Endothelial cell of umbilical vein (primary cell): Measurements from ENCODE around the gene SDR9C7. TPM values are rescaled to one million over a fixed set of nuclear protein-coding genes. Genes with fewer than 3 reads are reported as not detected.

Source experiments
- BruUV-seq: library from RNA; stranded (reverse); fragments of 400-500 nt; replicated peaks from 2 replicates; lab custom pipeline; 2021; lab: Mats Ljungman, UMichigan
- CTCF ChIA-PET: fragments of 300-600, 350-600 bp; sonication (Branson Sonifier 250); formaldehyde crosslinking; loops from one replicate; lab custom pipeline; 2021; ENCODE audit warnings: antibody characterized with exemption, inconsistent platforms; lab: Charles Lee
- POLR2A ChIA-PET: fragments of 300-600, 350-600 bp; sonication (Branson Sonifier 250); formaldehyde crosslinking; loops from one replicate; lab custom pipeline; 2021; ENCODE audit warnings: antibody characterized with exemption, inconsistent platforms; lab: Charles Lee
- DNase-seq: peaks from one replicate; pipeline ENCODE4 v3.0.0-alpha.2; 2011; ENCODE audit warnings: low read depth, low spot score
- FAIRE-seq: peaks from 2 replicates; lab custom pipeline; 2011; peaks lifted over from hg19 to GRCh38; lab: Jason Lieb, UNC
- H2AFZ ChIP-seq: 2 replicates; pipeline ENCODE4 v1.6.0; 2012; ENCODE audit warnings: low read depth, low read length, control low read depth, inconsistent platforms
- H3K27ac ChIP-seq: 2 replicates; pipeline ENCODE4 v1.5.1; 2011; ENCODE audit warnings: low read depth, mild to moderate bottlenecking, control low read depth, low read length, moderate library complexity; ENCODE audit not compliant: insufficient read depth
- H3K27me3 ChIP-seq, 2 experiments: 2 replicates each; pipeline versions ENCODE4 v1.6.0 to v1.6.1; 2011; ENCODE audit warnings: low read length in 2 of 2, mixed read lengths in 1 of 2; ENCODE audit not compliant: control insufficient read depth in 2 of 2, insufficient read depth in 2 of 2
- H3K36me3 ChIP-seq, 2 experiments: 2 replicates in 1 of 2; 3 replicates in 1 of 2; pipeline ENCODE4 v1.5.1; 2011; ENCODE audit warnings: low read length in 2 of 2, mild to moderate bottlenecking in 1 of 2, moderate library complexity in 1 of 2; ENCODE audit not compliant: control insufficient read depth in 2 of 2, insufficient read depth in 2 of 2; ENCODE audit errors: extremely low read depth in 1 of 2
- H3K4me1 ChIP-seq: 3 replicates; pipeline ENCODE4 v1.5.1; 2011; ENCODE audit warnings: mild to moderate bottlenecking, low read length; ENCODE audit not compliant: control insufficient read depth, insufficient read depth; ENCODE audit errors: extremely low read depth
- H3K4me2 ChIP-seq: 2 replicates; pipeline ENCODE4 v1.6.1; 2011; ENCODE audit warnings: low read length, control low read depth, mixed read lengths; ENCODE audit not compliant: insufficient read depth
- H3K4me3 ChIP-seq, 3 experiments: fragments of 200-600 bp in 1 of 3; sonication (generic), shearing (Covaris generic) in 1 of 3; replicated peaks in 1 of 3; 2 replicates each; pipeline ENCODE4 v1.5.1; 2011 to 2016; ENCODE audit warnings: control low read depth in 3 of 3, low read length in 3 of 3, mild to moderate bottlenecking in 2 of 3, inconsistent platforms in 1 of 3, low read depth in 1 of 3, moderate library complexity in 1 of 3; ENCODE audit not compliant: insufficient read depth in 1 of 3
- H3K79me2 ChIP-seq: 2 replicates; pipeline ENCODE4 v1.6.0; 2012; ENCODE audit warnings: low read length, inconsistent platforms; ENCODE audit not compliant: control insufficient read depth, insufficient read depth
- H3K9ac ChIP-seq: replicated peaks from 2 replicates; pipeline ENCODE3; 2011; ENCODE audit warnings: low read length, control low read depth; ENCODE audit not compliant: insufficient read depth; ENCODE audit errors: extremely low read depth
- H3K9me1 ChIP-seq: replicated peaks from 3 replicates; pipeline ENCODE4 v1.6.0; 2011; ENCODE audit warnings: mild to moderate bottlenecking, low read length; ENCODE audit not compliant: control insufficient read depth, insufficient read depth; ENCODE audit errors: extremely low read depth
- H3K9me3 ChIP-seq: replicated peaks from 2 replicates; pipeline ENCODE4 v1.5.1; 2012; ENCODE audit warnings: low read length, inconsistent platforms; ENCODE audit not compliant: control insufficient read depth, insufficient read depth
- H4K20me1 ChIP-seq: replicated peaks from 2 replicates; pipeline ENCODE3; 2011; ENCODE audit warnings: mild to moderate bottlenecking, low read length; ENCODE audit not compliant: control insufficient read depth, insufficient read depth; ENCODE audit errors: extremely low read depth
- EZH2 ChIP-seq: IDR thresholded peaks from 2 replicates; pipeline ENCODE4 v1.6.1; 2012; ENCODE audit warnings: borderline replicate concordance, low read depth, mild to moderate bottlenecking, moderate library complexity, low read length, inconsistent platforms; ENCODE audit not compliant: severe bottlenecking
- FOS ChIP-seq: IDR thresholded peaks from 2 replicates; pipeline ENCODE4 v1.6.1; 2011; ENCODE audit warnings: mild to moderate bottlenecking, low read length, moderate library complexity, borderline replicate concordance; ENCODE audit not compliant: insufficient read depth
- GATA2 ChIP-seq: IDR thresholded peaks from 2 replicates; pipeline ENCODE4 v1.7.0; 2011; ENCODE audit warnings: low read depth, mild to moderate bottlenecking, moderate library complexity, mixed read lengths, low read length; ENCODE audit not compliant: insufficient read length, insufficient read depth
- JUN ChIP-seq: IDR thresholded peaks from 2 replicates; pipeline ENCODE4 v1.6.1; 2011; ENCODE audit warnings: borderline replicate concordance, low read depth; ENCODE audit not compliant: insufficient read length, insufficient read depth
- MYC ChIP-seq: IDR thresholded peaks from one replicate; pipeline ENCODE4 v1.6.1; 2011; ENCODE audit warnings: mild to moderate bottlenecking, low read depth, low read length
- POLR2A ChIP-seq: IDR thresholded peaks from 2 replicates; pipeline ENCODE4 v1.6.1; 2012; ENCODE audit warnings: low read depth, mild to moderate bottlenecking, control low read depth, low read length
- POLR2AphosphoS5 ChIP-seq: IDR thresholded peaks from 2 replicates; pipeline ENCODE4 v1.6.1; 2012; ENCODE audit warnings: low read depth, mild to moderate bottlenecking, control low read depth, low read length, moderate library complexity; ENCODE audit not compliant: insufficient read depth
- dilution Hi-C: fragments of 300-500 bp; cut with MboI; formaldehyde crosslinking; loops from one replicate; pipeline ENCODE4 v1.15.0; 2019; ENCODE audit warnings: low sequenced_read_pairs; ENCODE audit not compliant: extremely low pct_ligation_motif_present
- intact Hi-C: fragments of 100-400 bp; cut with micrococcal nuclease; formaldehyde crosslinking; loops from one replicate; pipeline ENCODE4 v1.10.0; 2022
- polyA plus RNA-seq, 4 experiments: library from polyadenylated mRNA; depleted of rRNA in 3 of 4; stranded (reverse) in 3 of 4; unstranded in 1 of 4; fragments of >200 nt; gene quantifications; 2 replicates each; pipeline versions ENCODE4 v1.2.1 to v1.2.3, GENCODE V29; 2011 to 2012; ENCODE audit warnings: missing spikeins in 1 of 4
- total RNA-seq: library from RNA; stranded (reverse); gene quantifications from 2 replicates; pipeline ENCODE4 v1.2.3, GENCODE V29; 2021
- TF ChIP-seq, protein P1 (sequence below), 2 donors: IDR thresholded peaks; 1 replicate in 1 of 2; 2 replicates in 1 of 2; pipeline ENCODE4 v1.5.1; 2011; ENCODE audit warnings: low read length in 2 of 2, mild to moderate bottlenecking in 2 of 2, moderate library complexity in 2 of 2, control low read depth in 1 of 2, inconsistent platforms in 1 of 2, low read depth in 1 of 2; ENCODE audit not compliant: insufficient read depth in 1 of 2; ENCODE audit errors: extremely low read depth in 1 of 2
- TF ChIP-seq, protein P2 (sequence below): IDR thresholded peaks from 2 replicates; pipeline ENCODE4 v1.6.1; 2011; ENCODE audit not compliant: insufficient read depth, insufficient read length

SDR9C7 gene
- total and polyA plus RNA-seq, 2 donors (not counting 3 experiments of a cell fraction or from before 2014, with no cell fraction given) = not detected

DNA sequence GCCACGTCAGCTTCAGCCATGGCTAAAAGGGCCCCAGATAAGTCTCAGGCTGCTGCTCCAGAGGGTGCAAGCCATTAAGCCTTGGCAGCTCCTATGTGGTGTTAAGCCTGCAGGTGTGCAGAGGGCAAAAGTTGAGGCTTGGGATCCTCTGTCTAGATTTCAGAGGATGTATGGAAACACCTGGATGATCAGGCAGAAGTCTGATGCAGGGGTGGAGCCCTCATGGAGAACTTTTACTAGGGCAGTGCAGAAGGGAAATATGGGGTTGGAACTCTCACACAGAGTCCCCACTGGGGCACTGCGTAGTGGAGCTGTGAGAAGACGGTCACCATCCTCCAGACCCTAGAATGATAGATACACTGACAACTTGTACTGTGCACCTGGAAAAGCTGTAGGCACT, 47.9 kb downstream of the SDR9C7 start:
- Histone ChIP-seq H3K9me3 (no peaks in the 10 kb centered on the region), H3K9ac (no peak overlapping the region), H3K27me3 (no peaks in the 10 kb centered on the region), H3K36me3 (no peaks in the 10 kb centered on the region), H3K4me1 (no peaks in the 10 kb centered on the region), H3K9me1 (no peaks in the 10 kb centered on the region), H3K4me3 (no peak overlapping the region), H4K20me1 (no peaks in the 10 kb centered on the region), H3K27ac (no peak overlapping the region), H3K79me2 (no peaks in the 10 kb centered on the region), H2AFZ (no peak overlapping the region), H3K4me2 (no peak overlapping the region)
- FAIRE-seq = no peak
- no TSS peak for BruUV-seq
- dilution Hi-C loops = no loop called here
- ChIA-PET CTCF (no interaction called here), POLR2A (no interaction called here)
- DNase-seq = no peak
- TF ChIP-seq GATA2 (no peak), POLR2AphosphoS5 (no peak), MYC (no peak), EZH2 (no peak), FOS (no peak), JUN (no peak), POLR2A (no peak)
- TF ChIP-seq, protein P1, sequence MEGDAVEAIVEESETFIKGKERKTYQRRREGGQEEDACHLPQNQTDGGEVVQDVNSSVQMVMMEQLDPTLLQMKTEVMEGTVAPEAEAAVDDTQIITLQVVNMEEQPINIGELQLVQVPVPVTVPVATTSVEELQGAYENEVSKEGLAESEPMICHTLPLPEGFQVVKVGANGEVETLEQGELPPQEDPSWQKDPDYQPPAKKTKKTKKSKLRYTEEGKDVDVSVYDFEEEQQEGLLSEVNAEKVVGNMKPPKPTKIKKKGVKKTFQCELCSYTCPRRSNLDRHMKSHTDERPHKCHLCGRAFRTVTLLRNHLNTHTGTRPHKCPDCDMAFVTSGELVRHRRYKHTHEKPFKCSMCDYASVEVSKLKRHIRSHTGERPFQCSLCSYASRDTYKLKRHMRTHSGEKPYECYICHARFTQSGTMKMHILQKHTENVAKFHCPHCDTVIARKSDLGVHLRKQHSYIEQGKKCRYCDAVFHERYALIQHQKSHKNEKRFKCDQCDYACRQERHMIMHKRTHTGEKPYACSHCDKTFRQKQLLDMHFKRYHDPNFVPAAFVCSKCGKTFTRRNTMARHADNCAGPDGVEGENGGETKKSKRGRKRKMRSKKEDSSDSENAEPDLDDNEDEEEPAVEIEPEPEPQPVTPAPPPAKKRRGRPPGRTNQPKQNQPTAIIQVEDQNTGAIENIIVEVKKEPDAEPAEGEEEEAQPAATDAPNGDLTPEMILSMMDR (IDR thresholded peaks at IDR 0.05; ENCODE audit: extremely low read depth in 1 of 2, insufficient read depth in 1 of 2, low read depth in 1 of 2, low read length in 2 of 2) = no peak
- TF ChIP-seq, protein P2, sequence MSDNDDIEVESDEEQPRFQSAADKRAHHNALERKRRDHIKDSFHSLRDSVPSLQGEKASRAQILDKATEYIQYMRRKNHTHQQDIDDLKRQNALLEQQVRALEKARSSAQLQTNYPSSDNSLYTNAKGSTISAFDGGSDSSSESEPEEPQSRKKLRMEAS = no peak
- intact Hi-C loops = no loop called here
